Measurements from ENCODE around the gene ZNF655.

DNA sequence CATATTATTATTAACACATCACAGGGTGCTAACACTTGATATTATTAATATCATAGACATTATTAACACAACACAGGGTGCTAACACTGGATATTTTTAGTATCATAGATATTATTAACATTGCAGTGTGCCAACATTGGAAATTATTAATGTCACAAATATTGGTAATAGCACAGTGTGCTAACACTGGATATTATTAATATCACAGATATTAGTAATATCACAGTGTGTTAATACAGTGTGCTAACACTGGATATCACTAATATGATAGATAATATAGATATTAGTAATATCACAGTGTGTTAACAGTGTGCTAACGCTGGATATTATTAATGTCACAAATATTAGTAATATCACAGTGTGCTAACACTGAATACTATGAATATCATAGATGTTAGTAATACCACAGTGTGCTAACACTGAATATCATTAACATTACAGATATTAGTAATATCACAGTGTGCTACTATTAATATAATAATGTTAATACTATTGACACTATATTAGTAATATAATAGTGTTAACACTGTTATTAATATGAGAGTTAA lies 38.0 kb downstream of the ZNF655 start:
- TF ChIP-seq EP300 (IDR thresholded peaks at IDR 0.05; ENCODE audit: borderline replicate concordance), result no peak
- TF ChIP-seq RAD21 (IDR thresholded peaks at IDR 0.05; ENCODE audit: low read depth), result no peak
- no peak for TF ChIP-seq TCF12 (IDR thresholded peaks at IDR 0.05; ENCODE audit: low read depth)
- no peak for TF ChIP-seq TAF1 (IDR thresholded peaks at IDR 0.05; ENCODE audit: low read depth)
- TF ChIP-seq, protein P1, sequence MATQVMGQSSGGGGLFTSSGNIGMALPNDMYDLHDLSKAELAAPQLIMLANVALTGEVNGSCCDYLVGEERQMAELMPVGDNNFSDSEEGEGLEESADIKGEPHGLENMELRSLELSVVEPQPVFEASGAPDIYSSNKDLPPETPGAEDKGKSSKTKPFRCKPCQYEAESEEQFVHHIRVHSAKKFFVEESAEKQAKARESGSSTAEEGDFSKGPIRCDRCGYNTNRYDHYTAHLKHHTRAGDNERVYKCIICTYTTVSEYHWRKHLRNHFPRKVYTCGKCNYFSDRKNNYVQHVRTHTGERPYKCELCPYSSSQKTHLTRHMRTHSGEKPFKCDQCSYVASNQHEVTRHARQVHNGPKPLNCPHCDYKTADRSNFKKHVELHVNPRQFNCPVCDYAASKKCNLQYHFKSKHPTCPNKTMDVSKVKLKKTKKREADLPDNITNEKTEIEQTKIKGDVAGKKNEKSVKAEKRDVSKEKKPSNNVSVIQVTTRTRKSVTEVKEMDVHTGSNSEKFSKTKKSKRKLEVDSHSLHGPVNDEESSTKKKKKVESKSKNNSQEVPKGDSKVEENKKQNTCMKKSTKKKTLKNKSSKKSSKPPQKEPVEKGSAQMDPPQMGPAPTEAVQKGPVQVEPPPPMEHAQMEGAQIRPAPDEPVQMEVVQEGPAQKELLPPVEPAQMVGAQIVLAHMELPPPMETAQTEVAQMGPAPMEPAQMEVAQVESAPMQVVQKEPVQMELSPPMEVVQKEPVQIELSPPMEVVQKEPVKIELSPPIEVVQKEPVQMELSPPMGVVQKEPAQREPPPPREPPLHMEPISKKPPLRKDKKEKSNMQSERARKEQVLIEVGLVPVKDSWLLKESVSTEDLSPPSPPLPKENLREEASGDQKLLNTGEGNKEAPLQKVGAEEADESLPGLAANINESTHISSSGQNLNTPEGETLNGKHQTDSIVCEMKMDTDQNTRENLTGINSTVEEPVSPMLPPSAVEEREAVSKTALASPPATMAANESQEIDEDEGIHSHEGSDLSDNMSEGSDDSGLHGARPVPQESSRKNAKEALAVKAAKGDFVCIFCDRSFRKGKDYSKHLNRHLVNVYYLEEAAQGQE (IDR thresholded peaks at IDR 0.05; ENCODE audit: low read depth), result no peak
- no peak for TF ChIP-seq CREB1 (IDR thresholded peaks at IDR 0.05; ENCODE audit: low read depth)
- TF ChIP-seq, protein P2, sequence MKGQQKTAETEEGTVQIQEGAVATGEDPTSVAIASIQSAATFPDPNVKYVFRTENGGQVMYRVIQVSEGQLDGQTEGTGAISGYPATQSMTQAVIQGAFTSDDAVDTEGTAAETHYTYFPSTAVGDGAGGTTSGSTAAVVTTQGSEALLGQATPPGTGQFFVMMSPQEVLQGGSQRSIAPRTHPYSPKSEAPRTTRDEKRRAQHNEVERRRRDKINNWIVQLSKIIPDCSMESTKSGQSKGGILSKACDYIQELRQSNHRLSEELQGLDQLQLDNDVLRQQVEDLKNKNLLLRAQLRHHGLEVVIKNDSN (IDR thresholded peaks at IDR 0.05), result no peak
- TF ChIP-seq EGR1 (IDR thresholded peaks at IDR 0.05), result no peak
- no peak for TF ChIP-seq CEBPB (IDR thresholded peaks at IDR 0.05)
- no peak for TF ChIP-seq FOXM1 (IDR thresholded peaks at IDR 0.05; ENCODE audit: borderline replicate concordance, low read depth)
- TF ChIP-seq TEAD4 (IDR thresholded peaks at IDR 0.05), result no peak
